H1 (cell line): ENCODE data around the gene SCN2B. TPM values are rescaled to one million over a fixed set of nuclear protein-coding genes. Genes with fewer than 3 reads are reported as not detected.

Experiments
- CTCF ChIA-PET: fragments of 300-600 bp; sonication (Branson Sonifier 250); formaldehyde crosslinking; loops from one replicate; lab custom pipeline; 2021; ENCODE audit not compliant: partially characterized antibody; lab: Charles Lee
- POLR2A ChIA-PET: fragments of 300-600 bp; sonication (Branson Sonifier 250); formaldehyde crosslinking; loops from one replicate; lab custom pipeline; 2021; ENCODE audit warnings: inconsistent platforms; ENCODE audit not compliant: partially characterized antibody; lab: Charles Lee
- DNase-seq, 2 experiments: peaks; one replicate each; pipeline versions ENCODE4 v3.0.0 to v3.0.0-alpha.2; 2010 to 2022; ENCODE audit warnings: low spot score in 2 of 2, low read depth in 1 of 2, mixed read lengths in 1 of 2
- FAIRE-seq: peaks from 2 replicates; lab custom pipeline; 2011; peaks lifted over from hg19 to GRCh38; lab: Jason Lieb, UNC
- H2AFZ ChIP-seq: 2 replicates; pipeline ENCODE4 v1.8.1; 2012; ENCODE audit warnings: low read length, inconsistent platforms
- H2AK5ac ChIP-seq: 2 replicates; pipeline ENCODE4 v1.6.1; 2013; ENCODE audit warnings: low read depth, low read length
- H2BK120ac ChIP-seq: replicated peaks from 2 replicates; pipeline ENCODE3; 2013; ENCODE audit warnings: low read depth, low read length, inconsistent platforms
- H2BK12ac ChIP-seq: 2 replicates; pipeline ENCODE4 v1.6.1; 2013; ENCODE audit warnings: low read depth, low read length
- H2BK15ac ChIP-seq: 2 replicates; pipeline ENCODE4 v1.6.1; 2013; ENCODE audit warnings: low read length
- H2BK20ac ChIP-seq: 2 replicates; pipeline ENCODE4 v1.6.1; 2013; ENCODE audit warnings: low read length
- H2BK5ac ChIP-seq: 2 replicates; pipeline ENCODE4 v1.6.1; 2013; ENCODE audit warnings: low read depth, low read length
- H3K14ac ChIP-seq: 2 replicates; pipeline ENCODE4 v1.6.1; 2013; ENCODE audit warnings: inconsistent platforms; ENCODE audit not compliant: insufficient read length
- H3K18ac ChIP-seq: 2 replicates; pipeline ENCODE4 v1.6.1; 2013; ENCODE audit warnings: low read length; ENCODE audit errors: extremely low read depth
- H3K23ac ChIP-seq: 2 replicates; pipeline ENCODE4 v1.6.1; 2013; ENCODE audit warnings: inconsistent platforms; ENCODE audit not compliant: insufficient read length
- H3K23me2 ChIP-seq: 2 replicates; pipeline ENCODE4 v1.6.1; 2013; ENCODE audit warnings: low read depth, low read length
- H3K27ac ChIP-seq: 2 replicates; pipeline ENCODE4 v1.6.1; 2011; ENCODE audit warnings: low read depth, low read length, inconsistent platforms
- H3K27me3 ChIP-seq, 4 experiments: replicated peaks in 1 of 4; 1 replicate in 1 of 4; 2 replicates in 3 of 4; pipeline versions ENCODE4 v1.6.1 to v1.8.1; 2011 to 2013; ENCODE audit warnings: low read length in 3 of 4, mild to moderate bottlenecking in 3 of 4, inconsistent platforms in 2 of 4, mixed read lengths in 2 of 4, moderate library complexity in 1 of 4; ENCODE audit not compliant: control insufficient read depth in 3 of 4, insufficient read depth in 3 of 4; ENCODE audit errors: extremely low read depth in 1 of 4
- H3K36me3 ChIP-seq, 4 experiments: 2 replicates each; pipeline versions ENCODE4 v1.6.1 to v1.8.1; 2011 to 2013; ENCODE audit warnings: mild to moderate bottlenecking in 4 of 4, low read length in 3 of 4, moderate library complexity in 2 of 4, control low read depth in 1 of 4, inconsistent platforms in 1 of 4; ENCODE audit not compliant: insufficient read depth in 4 of 4, control insufficient read depth in 2 of 4
- H3K4ac ChIP-seq: replicated peaks from 2 replicates; pipeline ENCODE3; 2013; ENCODE audit warnings: low read length, low read depth, mixed read lengths, inconsistent platforms; ENCODE audit not compliant: insufficient read length
- H3K4me1 ChIP-seq, 4 experiments: replicated peaks in 1 of 4; 1 replicate in 1 of 4; 2 replicates in 3 of 4; pipeline versions ENCODE4 v1.6.1 to v1.8.1; 2011 to 2013; ENCODE audit warnings: low read length in 3 of 4, inconsistent platforms in 2 of 4, mixed read lengths in 1 of 4; ENCODE audit not compliant: insufficient read depth in 4 of 4, control insufficient read depth in 3 of 4
- H3K4me2 ChIP-seq, 2 experiments: 2 replicates each; pipeline versions ENCODE4 v1.6.1 to v1.8.1; 2011 to 2013; ENCODE audit warnings: low read depth in 2 of 2, low read length in 2 of 2, control low read depth in 1 of 2, inconsistent platforms in 1 of 2, mild to moderate bottlenecking in 1 of 2; ENCODE audit not compliant: insufficient read depth in 1 of 2
- H3K4me3 ChIP-seq, 4 experiments: fragments of 200-600, 300-600 bp in 1 of 4; sonication (generic), shearing (Covaris generic), sonication (Bioruptor Twin) in 1 of 4; 2 replicates each; pipeline versions ENCODE4 v1.5.1 to v1.8.1; 2011 to 2016; ENCODE audit warnings: low read length in 4 of 4, low read depth in 3 of 4, control low read depth in 2 of 4, inconsistent platforms in 2 of 4, mild to moderate bottlenecking in 2 of 4, mixed read lengths in 1 of 4, moderate library complexity in 1 of 4; ENCODE audit not compliant: insufficient read depth in 2 of 4; ENCODE audit errors: extremely low read depth in 1 of 4
- H3K56ac ChIP-seq: replicated peaks from 2 replicates; pipeline ENCODE3; 2013; ENCODE audit warnings: low read depth, mild to moderate bottlenecking, mixed read lengths, low read length, inconsistent platforms; ENCODE audit not compliant: insufficient read length
- H3K79me1 ChIP-seq: 2 replicates; pipeline ENCODE4 v1.6.1; 2013; ENCODE audit warnings: low read depth, low read length, control low read depth
- H3K79me2 ChIP-seq, 2 experiments: 2 replicates each; pipeline versions ENCODE4 v1.6.1 to v1.8.1; 2012 to 2013; ENCODE audit warnings: low read length in 2 of 2, mild to moderate bottlenecking in 2 of 2, inconsistent platforms in 1 of 2; ENCODE audit not compliant: insufficient read depth in 2 of 2, control insufficient read depth in 1 of 2
- H3K9ac ChIP-seq, 4 experiments: replicated peaks in 1 of 4; 1 replicate in 1 of 4; 2 replicates in 3 of 4; pipeline versions ENCODE4 v1.6.1 to v1.8.1; 2011 to 2013; ENCODE audit warnings: low read depth in 3 of 4, low read length in 3 of 4, control low read depth in 2 of 4, mild to moderate bottlenecking in 2 of 4, moderate library complexity in 2 of 4, inconsistent platforms in 1 of 4; ENCODE audit errors: extremely low read depth in 1 of 4
- H3K9me3 ChIP-seq, 2 experiments: 2 replicates each; pipeline versions ENCODE4 v1.6.1 to v1.8.1; 2012 to 2013; ENCODE audit warnings: mild to moderate bottlenecking in 2 of 2, moderate library complexity in 2 of 2, control low read depth in 1 of 2, inconsistent platforms in 1 of 2, low read depth in 1 of 2, low read length in 1 of 2, mixed read lengths in 1 of 2; ENCODE audit not compliant: insufficient read depth in 2 of 2
- H4K20me1 ChIP-seq, 2 experiments: replicated peaks in 1 of 2; 2 replicates each; pipeline versions ENCODE3 to v1.8.1; 2011 to 2013; ENCODE audit warnings: inconsistent platforms in 2 of 2, low read length in 2 of 2, mild to moderate bottlenecking in 1 of 2; ENCODE audit not compliant: insufficient read depth in 2 of 2, control insufficient read depth in 1 of 2
- H4K5ac ChIP-seq: 2 replicates; pipeline ENCODE4 v1.6.1; 2013; ENCODE audit warnings: low read length, low read depth, mixed read lengths, inconsistent platforms; ENCODE audit not compliant: insufficient read length
- H4K8ac ChIP-seq: 2 replicates; pipeline ENCODE4 v1.8.0; 2013; ENCODE audit warnings: mild to moderate bottlenecking, moderate library complexity, low read length, inconsistent platforms; ENCODE audit not compliant: insufficient read depth; ENCODE audit errors: extremely low read depth
- H4K91ac ChIP-seq: replicated peaks from 2 replicates; pipeline ENCODE3; 2013; ENCODE audit warnings: low read length, mixed read lengths, inconsistent platforms; ENCODE audit not compliant: insufficient read length
- CEBPB ChIP-seq: IDR thresholded peaks from 2 replicates; pipeline ENCODE4 v1.6.1; 2012; ENCODE audit warnings: low read depth, low read length
- JUN ChIP-seq: IDR thresholded peaks from 2 replicates; pipeline ENCODE4 v1.6.1; 2011; ENCODE audit warnings: low read depth, mild to moderate bottlenecking, improper control_type of control experiment, low read length
- KDM5A ChIP-seq: fragments of 200-600 bp; IDR thresholded peaks from 2 replicates; pipeline ENCODE4 v1.7.1; 2012; ENCODE audit warnings: mild to moderate bottlenecking, low read length, inconsistent platforms, mixed read lengths
- TBP ChIP-seq: IDR thresholded peaks from 2 replicates; pipeline ENCODE4 v1.6.1; 2011; ENCODE audit warnings: low read depth, low read length, improper control_type of control experiment
- WGBS, 2 experiments: shearing (Covaris generic) in 1 of 2; methylation state at CpG; one replicate each; pipeline versions ENCODE4 v1.1.6 to v1.1.7; 2013 to 2015; ENCODE audit warnings: low lambda C conversion rate in 2 of 2, mixed read lengths in 2 of 2, inconsistent platforms in 1 of 2, low coverage in 1 of 2, missing lambda C conversion rate in 1 of 2; ENCODE audit not compliant: insufficient replicate concordance in 2 of 2, insufficient coverage in 1 of 2, insufficient read length in 1 of 2; ENCODE audit errors: extremely low coverage in 1 of 2, missing lambda C conversion rate in 1 of 2; 5-methylcytosine and 5-hydroxymethylcytosine counted together
- polyA plus RNA-seq, 7 experiments: library from polyadenylated mRNA; depleted of rRNA in 3 of 7; stranded (reverse) in 5 of 7; unstranded in 2 of 7; fragments of >200 nt in 5 of 7; fragments of 200-250 nt in 2 of 7; gene quantifications; 1 replicate in 5 of 7; 2 replicates in 1 of 7; 4 replicates in 1 of 7; pipeline versions ENCODE4 v1.2.1 to v1.2.3, GENCODE V29; 2011 to 2013; ENCODE audit warnings: missing spikeins in 2 of 7, mixed read lengths in 2 of 7
- total RNA-seq: library from RNA; stranded (reverse); fragmentation: NEBNext Ultra II Directional; extraction: Animal tissue kit (Norgen Biotek cat#: 25700); gene quantifications from 2 replicates; pipeline ENCODE4 v1.2.1, GENCODE V29; 2021
- TF ChIP-seq, protein P1 (sequence below), 3 experiments: IDR thresholded peaks; 1 replicate in 2 of 3; 2 replicates in 1 of 3; pipeline versions ENCODE4 v1.5.1 to v1.6.1; 2011; ENCODE audit warnings: low read length in 3 of 3, mild to moderate bottlenecking in 3 of 3, inconsistent platforms in 2 of 3, low read depth in 1 of 3, moderate library complexity in 1 of 3; ENCODE audit not compliant: insufficient read depth in 1 of 3; ENCODE audit errors: control extremely low read depth in 1 of 3
- TF ChIP-seq, protein P2 (sequence below): IDR thresholded peaks from 2 replicates; pipeline ENCODE4 v1.6.1; 2012; ENCODE audit warnings: inconsistent platforms

Gene SCN2B
- total and polyA plus RNA-seq, 2 of the 8 experiments (the other 6 are each of a cell fraction or from before 2014, with no cell fraction given): 0.14 to 0.24 TPM

DNA sequence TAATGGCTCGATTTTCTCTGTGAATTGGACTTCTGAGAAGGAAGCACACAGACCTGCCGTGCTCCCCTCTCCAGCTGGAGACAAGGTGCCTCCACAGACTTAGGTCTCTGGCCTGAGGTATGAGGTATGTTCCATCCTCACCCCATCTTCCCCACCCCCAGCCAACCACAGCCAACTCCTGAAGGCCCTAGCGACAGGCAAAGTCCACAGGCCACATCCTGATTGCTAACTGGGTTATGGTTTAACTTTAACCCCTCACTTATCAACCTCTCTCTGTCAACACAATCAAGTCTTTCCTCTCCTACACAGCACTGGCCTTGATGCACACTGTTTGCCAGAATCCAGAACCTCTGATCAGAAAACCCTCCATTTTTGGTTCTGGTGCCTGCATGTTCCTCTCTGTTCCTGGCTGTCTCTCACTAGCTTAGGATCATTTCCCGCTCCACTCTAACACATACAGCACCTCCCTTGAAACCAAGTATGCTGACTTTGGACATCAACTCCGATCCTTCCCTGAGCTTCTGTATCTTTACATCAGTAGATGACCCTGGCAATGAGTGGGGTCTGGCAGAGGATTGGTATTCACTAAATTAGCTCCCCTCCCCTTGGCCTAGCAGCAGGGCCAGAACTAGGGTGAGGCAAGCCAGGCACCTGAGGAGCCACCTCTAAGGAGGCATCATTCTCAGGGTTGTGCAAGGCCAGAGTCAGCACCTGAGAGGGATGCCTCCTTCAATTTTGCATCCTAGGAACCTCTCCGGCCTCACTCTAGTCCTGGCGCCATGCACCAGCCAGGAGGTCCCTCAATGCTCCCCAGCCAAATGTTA is 26.4 kb upstream of the SCN2B start:
- WGBS, 2 experiments: 93% methylated on average over 7 of the region's 7 CpGs; no CpG with 5 or more reads in 1 of the 2 experiments
- Histone ChIP-seq H2AFZ (no peak overlapping the region), H2BK20ac (no peak overlapping the region), H3K79me2 (no peaks in the 10 kb centered on the region), H3K9me3 (no peaks in the 10 kb centered on the region), H2BK15ac (peak overlapping the region; percentile 18; the same call in 1 of the 2 replicates), H3K36me3 (no peaks in the 10 kb centered on the region), H3K14ac (no peak overlapping the region), H3K27ac (no peak overlapping the region), H3K4me2 (no peak overlapping the region), H3K4me1 (peaks cover 0 to 4% (median 0%) of the 10 kb centered on the region in 4 experiments; a peak in 1 of 7 replicates), H4K91ac (no peak overlapping the region), H3K4ac (no peak overlapping the region), H3K9ac (no peak overlapping the region), H2AK5ac (no peak overlapping the region), H3K23ac (no peak overlapping the region), H4K20me1 (no peaks in the 10 kb centered on the region), H3K27me3 (peaks cover 0 to 2% (median under 1%) of the 10 kb centered on the region in 4 experiments; a peak in 2 of 7 replicates), H3K18ac (no peak overlapping the region), H3K4me3 (no peak overlapping the region), H2BK5ac (no peak overlapping the region), H3K79me1 (no peaks in the 10 kb centered on the region), H3K56ac (no peak overlapping the region), H3K23me2 (peaks cover 2% of the 10 kb centered on the region; the same call in 1 of the 2 replicates), H2BK12ac (no peak overlapping the region), H4K5ac (no peak overlapping the region), H4K8ac (no peak overlapping the region; the same call in 1 of the 2 replicates), H2BK120ac (no peak overlapping the region)
- no peak for FAIRE-seq
- POLR2A ChIA-PET: no interaction called here
- CTCF ChIA-PET: interaction anchor here (0.7 to 1.6 kb wide), 8 partner anchors 11 to 150 kb away, joined by 3 to 5 read pairs (median 3); no protein-coding TSS in a partner anchor
- DNase-seq: no peak
- TF ChIP-seq, protein P1, sequence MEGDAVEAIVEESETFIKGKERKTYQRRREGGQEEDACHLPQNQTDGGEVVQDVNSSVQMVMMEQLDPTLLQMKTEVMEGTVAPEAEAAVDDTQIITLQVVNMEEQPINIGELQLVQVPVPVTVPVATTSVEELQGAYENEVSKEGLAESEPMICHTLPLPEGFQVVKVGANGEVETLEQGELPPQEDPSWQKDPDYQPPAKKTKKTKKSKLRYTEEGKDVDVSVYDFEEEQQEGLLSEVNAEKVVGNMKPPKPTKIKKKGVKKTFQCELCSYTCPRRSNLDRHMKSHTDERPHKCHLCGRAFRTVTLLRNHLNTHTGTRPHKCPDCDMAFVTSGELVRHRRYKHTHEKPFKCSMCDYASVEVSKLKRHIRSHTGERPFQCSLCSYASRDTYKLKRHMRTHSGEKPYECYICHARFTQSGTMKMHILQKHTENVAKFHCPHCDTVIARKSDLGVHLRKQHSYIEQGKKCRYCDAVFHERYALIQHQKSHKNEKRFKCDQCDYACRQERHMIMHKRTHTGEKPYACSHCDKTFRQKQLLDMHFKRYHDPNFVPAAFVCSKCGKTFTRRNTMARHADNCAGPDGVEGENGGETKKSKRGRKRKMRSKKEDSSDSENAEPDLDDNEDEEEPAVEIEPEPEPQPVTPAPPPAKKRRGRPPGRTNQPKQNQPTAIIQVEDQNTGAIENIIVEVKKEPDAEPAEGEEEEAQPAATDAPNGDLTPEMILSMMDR (IDR thresholded peaks at IDR 0.05; ENCODE audit: control extremely low read depth in 1 of 3, insufficient read depth in 1 of 3, low read depth in 1 of 3, low read length in 3 of 3): no peak
- TF ChIP-seq TBP (no peak), KDM5A (no peak), CEBPB (no peak), JUN (no peak)
- TF ChIP-seq, protein P2, sequence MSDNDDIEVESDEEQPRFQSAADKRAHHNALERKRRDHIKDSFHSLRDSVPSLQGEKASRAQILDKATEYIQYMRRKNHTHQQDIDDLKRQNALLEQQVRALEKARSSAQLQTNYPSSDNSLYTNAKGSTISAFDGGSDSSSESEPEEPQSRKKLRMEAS: no peak
